Measurements from ENCODE around the gene SEMA7A. TPM values are rescaled to one million over a fixed set of nuclear protein-coding genes. Genes with fewer than 3 reads are reported as not detected.

SEMA7A gene
- total and polyA plus RNA-seq, 2 of the 4 experiments (the other 2 are of a cell fraction) = 30.5 to 87.3 TPM

GRCh38 chr15:74460298-74460697 is 26.5 kb upstream of the SEMA7A start:
- peak overlapping the region; percentile 25; the same call in 1 of the 2 replicates for H2AK5ac ChIP-seq (ENCODE audit: low read depth, low read length)
- peaks cover 9 to 47% of the 10 kb centered on the region in 2 experiments for H3K79me1 ChIP-seq (ENCODE audit: low read depth in 1 of 2, low read length in 2 of 2)
- H3K27ac ChIP-seq (ENCODE audit: insufficient read depth, low read length) = no peak overlapping the region
- no peaks in the 10 kb centered on the region for H4K20me1 ChIP-seq (ENCODE audit: insufficient read depth, low read length)
- H2BK15ac ChIP-seq (ENCODE audit: low read depth, low read length) = no peak overlapping the region
- H4K91ac ChIP-seq (ENCODE audit: insufficient read depth, low read depth, low read length) = no peak overlapping the region
- no TSS peak for BruUV-seq (replicated peaks)
- H2BK20ac ChIP-seq (ENCODE audit: low read depth, low read length) = no peak overlapping the region
- H3K4me3 ChIP-seq (ENCODE audit: insufficient read depth, low read depth, low read length) = peak overlapping the region; percentile 84
- peaks cover 4% of the 10 kb centered on the region; the same call in 1 of the 2 replicates for H3K36me3 ChIP-seq (ENCODE audit: control insufficient read depth, insufficient read depth, low read length)
- H2AK9ac ChIP-seq (replicated peaks; ENCODE audit: low read depth, low read length, poor library complexity) = peak overlapping the region; percentile 57
- CTCF ChIA-PET = no interaction called here
- H3K23ac ChIP-seq (ENCODE audit: low read depth, low read length) = peak overlapping the region; percentile 78
- no peaks in the 10 kb centered on the region for H3K9me3 ChIP-seq (ENCODE audit: control insufficient read depth, insufficient read depth, low read length)
- no peaks in the 10 kb centered on the region for H3K27me3 ChIP-seq (ENCODE audit: control insufficient read depth, insufficient read depth, low read length)
- DNase-seq (no peak), ATAC-seq (ENCODE audit: low read depth) (no peak)
- peak overlapping the region; percentile 33 for H2AFZ ChIP-seq (replicated peaks; ENCODE audit: low read length, poor library complexity)
- peak overlapping the region; percentile 80; the same call in 1 of the 2 replicates for H3K56ac ChIP-seq (ENCODE audit: extremely low read depth, insufficient read depth, low read length)
- dilution Hi-C loops (cut with HindIII; ENCODE audit: low sequenced_read_pairs, unreplicated experiment) (no loop called here), in situ Hi-C loops (cut with MboI; ENCODE audit: low sequenced_read_pairs) (no loop called here), intact Hi-C loops (cut with micrococcal nuclease) (loop anchor here (2.0 kb wide), 1 partner anchor 87 kb away; no protein-coding TSS in a partner anchor)
- no peak for TF ChIP-seq RAD21 (IDR thresholded peaks at IDR 0.05; ENCODE audit: low read length)
- no peak for TF ChIP-seq MAZ (IDR thresholded peaks at IDR 0.05; ENCODE audit: borderline replicate concordance, low read depth, low read length)
- no peak for TF ChIP-seq FOS (IDR thresholded peaks at IDR 0.05; ENCODE audit: low read depth, low read length)
- TF ChIP-seq CTCF (conservative IDR thresholded peaks at IDR 0.05; ENCODE audit: low read depth, low read length) = no peak
- no peak for TF ChIP-seq POLR2A (IDR thresholded peaks at IDR 0.05; ENCODE audit: low read depth, low read length)
- TF ChIP-seq MXI1 (IDR thresholded peaks at IDR 0.05; ENCODE audit: borderline replicate concordance, low read depth, low read length) = no peak
- no peak for TF ChIP-seq MAFK (IDR thresholded peaks at IDR 0.05; ENCODE audit: low read depth, low read length)
- no peak for TF ChIP-seq RCOR1 (IDR thresholded peaks at IDR 0.05; ENCODE audit: insufficient replicate concordance, low read length)
- TF ChIP-seq BHLHE40 (IDR thresholded peaks at IDR 0.05; ENCODE audit: low read depth, low read length) = no peak
- no peak for TF ChIP-seq NFE2L2 (IDR thresholded peaks at IDR 0.05; ENCODE audit: low read depth, low read length)
- TF ChIP-seq, protein P1, sequence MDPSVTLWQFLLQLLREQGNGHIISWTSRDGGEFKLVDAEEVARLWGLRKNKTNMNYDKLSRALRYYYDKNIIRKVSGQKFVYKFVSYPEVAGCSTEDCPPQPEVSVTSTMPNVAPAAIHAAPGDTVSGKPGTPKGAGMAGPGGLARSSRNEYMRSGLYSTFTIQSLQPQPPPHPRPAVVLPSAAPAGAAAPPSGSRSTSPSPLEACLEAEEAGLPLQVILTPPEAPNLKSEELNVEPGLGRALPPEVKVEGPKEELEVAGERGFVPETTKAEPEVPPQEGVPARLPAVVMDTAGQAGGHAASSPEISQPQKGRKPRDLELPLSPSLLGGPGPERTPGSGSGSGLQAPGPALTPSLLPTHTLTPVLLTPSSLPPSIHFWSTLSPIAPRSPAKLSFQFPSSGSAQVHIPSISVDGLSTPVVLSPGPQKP (IDR thresholded peaks at IDR 0.05; ENCODE audit: borderline replicate concordance, low read depth, low read length) = no peak
- no peak for TF ChIP-seq SMC3 (IDR thresholded peaks at IDR 0.05; ENCODE audit: low read depth, low read length)
- no peak for TF ChIP-seq CEBPB (IDR thresholded peaks at IDR 0.05; ENCODE audit: low read depth, low read length)
- peak overlapping the region; percentile 84 for H4K5ac ChIP-seq (ENCODE audit: low read depth, low read length)
- POLR2A ChIA-PET (ENCODE audit: unreplicated experiment) = interaction anchor here (0.8 kb wide), 1 partner anchor 159 kb away, joined by 4 read pairs; no protein-coding TSS in a partner anchor
- H3K9ac ChIP-seq (ENCODE audit: low read depth, low read length) = peak overlapping the region; percentile 91
- H3K14ac ChIP-seq (replicated peaks; ENCODE audit: low read depth, low read length) = peak overlapping the region; percentile 90
- H3K4me2 ChIP-seq (ENCODE audit: low read depth, low read length) = peak overlapping the region; percentile 86
- H3K18ac ChIP-seq (ENCODE audit: low read depth, low read length) = no peak overlapping the region
- peaks cover 6% of the 10 kb centered on the region; the same call in 1 of the 2 replicates for H3K4me1 ChIP-seq (ENCODE audit: control insufficient read depth, insufficient read depth, low read length)
- WGBS, 2 experiments (ENCODE audit: extremely low coverage in 2 of 2, insufficient read length in 1 of 2) = 23% methylated on average over 2 of the region's 2 CpGs; no CpG with 5 or more reads in 1 of the 2 experiments
- no peaks in the 10 kb centered on the region for H3K9me1 ChIP-seq (ENCODE audit: insufficient read depth, low read length)
- H3K4ac ChIP-seq (ENCODE audit: low read depth, low read length) = peak overlapping the region; percentile 89; the same call in 1 of the 2 replicates
- no peak overlapping the region for H2BK120ac ChIP-seq (ENCODE audit: low read depth, low read length)
- H2BK5ac ChIP-seq (ENCODE audit: low read depth, low read length, poor library complexity, severe bottlenecking) = peak overlapping the region; percentile 28
- peak overlapping the region; percentile 84 to 95; a peak in 3 of 4 replicates for H4K8ac ChIP-seq (ENCODE audit: low read depth in 2 of 2, low read length in 2 of 2)
